Activated naive CD4-positive, alpha-beta T cell treated with Interleukin-2 at 50 U/mL for 16 hours (primary cell): Measurements from ENCODE around the gene HADHB.
"Not testable (repeated sequence)": the region's sequence is repeated elsewhere in the genome, so short reads cannot be mapped to it uniquely, and the experiment has no call there.

Experiments
- DNase-seq: peaks from one replicate; pipeline ENCODE4 v3.0.0-alpha.2; 2020

Gene HADHB

GRCh38 chr2:26245810-26246209, 1.1 kb downstream of the HADHB start:
- DNase-seq: no peak

DNA sequence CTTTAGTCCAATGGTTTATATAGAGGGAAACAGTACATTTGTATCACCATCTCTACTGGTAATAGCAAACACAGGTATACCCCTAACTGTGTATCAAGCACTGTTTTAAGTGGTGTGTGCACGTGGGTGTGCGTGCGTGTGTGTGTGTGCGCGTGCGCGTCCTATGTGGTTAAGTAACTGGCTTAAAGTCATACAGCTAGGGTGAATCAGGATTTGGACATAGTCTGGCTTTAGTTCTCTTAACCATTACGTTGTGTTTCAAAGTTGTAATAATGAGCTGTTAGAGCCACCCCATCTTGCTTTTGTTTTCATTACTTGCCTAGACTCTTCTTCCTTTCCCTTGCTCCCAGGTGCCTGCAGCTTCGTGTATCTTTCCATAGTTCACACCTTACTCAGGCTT, 2.1 kb downstream of the HADHB start:
- peak; percentile 31 for DNase-seq

- DNase-seq: no peak
These were observed 4.9 kb downstream of the HADHB start for GRCh38 chr2:26249625-26250024.

DNA sequence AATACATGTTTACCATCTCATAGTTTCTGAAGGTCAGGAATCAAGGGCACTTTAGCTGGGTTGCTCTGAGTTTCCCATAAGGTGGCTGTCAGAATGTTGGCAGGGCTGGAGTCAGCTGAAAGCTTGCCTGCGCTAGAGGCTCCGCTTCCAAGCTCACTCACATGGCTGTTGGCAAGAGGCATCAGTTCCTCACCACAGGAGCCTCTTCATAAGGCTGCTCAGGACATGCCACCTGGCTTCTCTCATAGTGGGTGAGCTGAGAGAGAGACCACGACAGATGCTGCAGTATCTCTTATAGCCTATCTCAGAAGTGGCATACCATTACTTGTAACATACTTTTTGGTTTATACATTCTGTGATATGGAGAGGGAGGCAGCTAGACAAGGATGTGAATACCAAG, 7.2 kb downstream of the HADHB start:
- no peak for DNase-seq

DNA sequence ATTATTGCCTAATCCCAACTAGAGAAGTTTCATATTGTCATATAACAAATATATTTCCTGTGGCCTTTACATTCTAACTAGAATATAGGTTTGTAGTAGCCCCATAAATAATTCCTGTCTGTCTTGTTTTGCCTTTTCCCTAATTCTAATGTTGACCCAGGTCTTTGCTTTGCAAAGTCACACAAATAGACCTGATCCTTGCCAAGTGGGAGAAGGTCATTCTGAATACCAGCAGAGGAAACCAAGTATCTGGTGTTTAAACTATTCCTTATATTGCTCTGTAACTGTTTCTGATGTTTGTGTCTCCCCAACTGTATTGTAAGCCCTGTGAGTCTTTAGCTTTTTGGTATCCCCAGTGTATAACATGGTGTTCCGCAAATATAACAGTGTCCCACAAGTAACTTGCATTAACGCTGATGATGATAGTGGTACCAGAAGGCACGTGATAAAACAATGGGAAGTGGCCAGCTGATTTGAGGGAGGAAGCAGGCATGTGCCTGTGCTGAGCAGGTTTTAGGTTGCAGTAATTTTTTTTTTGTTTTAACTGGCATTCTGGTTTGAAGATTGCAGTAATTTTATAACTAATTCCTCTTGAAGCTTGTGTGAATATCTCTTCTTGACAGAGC, 11.1 kb downstream of the HADHB start:
- DNase-seq: no peak

- not testable (repeated sequence) for DNase-seq
These were observed 14.1 kb downstream of the HADHB start for GRCh38 chr2:26258836-26259235.

DNA sequence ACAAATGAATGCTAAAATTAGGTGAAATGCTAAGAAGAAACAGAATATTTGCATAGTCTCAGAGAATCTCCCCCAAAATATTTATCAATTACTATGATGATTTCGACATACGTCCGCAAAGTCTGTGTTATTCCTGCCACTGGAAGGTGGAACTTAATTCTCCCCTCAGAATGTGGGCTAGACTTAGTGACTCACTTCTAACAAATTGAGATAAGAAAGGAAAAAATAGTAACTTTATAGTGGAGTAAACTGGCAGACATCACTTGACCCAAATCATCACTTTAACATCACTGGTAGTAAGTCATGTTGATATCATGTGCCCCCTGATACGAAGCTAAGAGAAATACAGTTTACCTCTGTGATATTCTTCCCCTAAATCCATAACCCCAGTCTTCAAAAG, 23.5 kb downstream of the HADHB start:
- no peak for DNase-seq

DNA sequence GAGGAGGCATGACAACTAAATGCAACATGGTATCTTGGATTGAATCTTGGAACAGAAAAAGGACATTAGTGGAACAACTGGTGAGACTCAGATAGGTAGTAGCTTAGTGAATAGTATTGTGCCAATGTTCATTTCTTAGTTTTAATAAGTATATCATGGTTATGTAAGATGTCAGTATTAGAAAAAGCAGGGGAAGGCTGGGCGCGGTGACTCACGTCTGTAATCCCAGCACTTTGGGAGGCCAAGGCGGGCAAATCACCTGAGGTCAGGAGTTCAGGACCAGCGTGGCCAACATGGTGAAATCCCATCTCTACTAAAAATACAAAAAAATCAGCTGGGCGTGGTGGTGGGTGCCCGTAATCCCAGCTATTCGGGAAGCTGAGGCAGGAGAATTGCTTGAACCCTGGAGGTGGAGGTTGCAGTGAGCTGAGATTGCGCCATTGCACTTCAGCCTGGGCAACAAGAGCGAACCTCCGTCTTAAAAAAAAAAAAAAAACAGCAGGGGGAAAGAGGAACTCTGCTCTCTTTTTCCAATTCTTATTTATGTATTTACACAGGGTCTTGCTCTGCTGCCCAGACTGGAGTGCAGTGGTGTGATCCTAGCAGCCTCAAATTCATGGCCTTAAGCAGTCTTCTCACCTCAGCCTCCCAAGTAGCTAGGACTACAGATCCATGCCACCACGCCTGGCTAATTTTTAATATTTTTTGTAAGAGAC, 24.1 kb downstream of the HADHB start:
- DNase-seq: not testable (repeated sequence)

GRCh38 chr2:26269571-26270158, 24.9 kb downstream of the HADHB start:
- no peak for DNase-seq

GRCh38 chr2:26270373-26270772, 25.6 kb downstream of the HADHB start:
- DNase-seq: no peak

GRCh38 chr2:26273501-26273900, 28.8 kb downstream of the HADHB start:
- no peak for DNase-seq

GRCh38 chr2:26274058-26274613, 29.4 kb downstream of the HADHB start:
- no peak for DNase-seq

DNA sequence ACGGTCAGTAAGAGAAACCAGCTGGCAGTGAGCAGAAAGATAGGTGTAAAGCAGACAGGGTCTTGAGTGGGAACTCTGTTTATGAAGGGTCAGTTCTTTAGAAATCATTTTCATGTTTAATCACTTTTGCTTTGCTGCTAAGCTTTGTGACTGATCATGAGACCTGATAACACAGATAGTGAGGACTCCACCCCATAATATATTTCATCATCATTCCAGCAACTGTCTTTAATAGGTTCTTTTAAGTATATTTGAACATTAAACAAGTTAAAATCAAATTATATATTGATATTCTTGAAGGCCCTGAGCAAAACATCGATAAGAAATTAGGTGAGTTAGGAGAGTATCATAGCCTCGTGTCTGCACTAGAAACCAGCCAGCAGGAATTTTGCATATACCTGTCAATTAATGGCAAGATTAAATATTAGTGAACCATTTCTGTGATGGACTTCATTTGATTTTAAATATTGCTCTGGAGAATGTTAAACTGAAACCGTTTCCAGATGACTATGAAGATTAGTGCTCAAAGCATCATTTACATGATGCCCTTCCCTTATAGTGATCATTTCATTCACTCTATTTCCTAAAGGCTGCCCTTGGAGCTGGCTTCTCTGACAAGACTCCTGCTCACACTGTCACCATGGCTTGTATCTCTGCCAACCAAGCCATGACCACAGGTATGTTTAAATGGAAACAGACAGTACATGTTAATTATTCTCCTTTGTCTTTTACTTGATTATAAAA, 31.9 kb downstream of the HADHB start:
- DNase-seq: no peak

GRCh38 chr2:26279886-26280285, 35.1 kb downstream of the HADHB start:
- no peak for DNase-seq

GRCh38 chr2:26281226-26281625, 36.5 kb downstream of the HADHB start:
- DNase-seq: no peak

DNA sequence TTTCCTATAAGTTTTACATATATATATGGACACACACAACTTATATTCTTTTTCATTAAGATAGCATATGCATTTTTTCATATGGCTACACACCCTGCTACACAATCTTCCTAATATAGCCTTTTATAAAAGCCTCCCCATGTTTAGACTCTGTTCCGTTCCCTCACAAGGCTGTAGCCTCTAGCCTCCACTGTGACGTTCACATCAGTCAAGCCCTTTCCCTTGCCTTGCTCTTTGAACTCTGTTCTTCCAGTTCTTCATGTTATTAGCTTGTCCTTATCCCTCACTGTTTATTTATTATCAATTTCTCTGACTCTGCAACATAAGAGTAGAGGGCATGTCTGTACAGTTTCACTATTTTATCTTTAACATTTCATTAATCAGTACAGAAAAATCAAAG, 38.9 kb downstream of the HADHB start:
- no peak for DNase-seq

GRCh38 chr2:26284132-26284531, 39.4 kb downstream of the HADHB start:
- DNase-seq: no peak

DNA sequence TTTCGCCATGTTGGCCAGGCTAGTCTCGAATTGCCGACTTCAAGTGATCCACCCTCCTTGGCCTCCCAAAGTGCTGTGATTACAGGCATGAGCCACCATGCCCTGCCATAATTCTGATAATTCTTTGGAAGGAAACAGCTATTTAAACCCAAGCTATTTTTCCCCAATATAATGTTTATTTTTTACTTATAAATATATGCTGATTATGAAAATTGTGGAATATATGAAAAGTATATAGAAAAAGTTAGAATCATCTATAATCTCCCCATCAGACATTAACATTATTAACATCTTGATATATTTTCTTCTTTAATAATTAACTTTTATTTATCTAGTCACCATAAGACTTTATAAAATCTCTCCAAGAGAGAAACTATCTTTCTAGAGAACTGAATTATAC, 41.2 kb downstream of the HADHB start:
- no peak for DNase-seq

DNA sequence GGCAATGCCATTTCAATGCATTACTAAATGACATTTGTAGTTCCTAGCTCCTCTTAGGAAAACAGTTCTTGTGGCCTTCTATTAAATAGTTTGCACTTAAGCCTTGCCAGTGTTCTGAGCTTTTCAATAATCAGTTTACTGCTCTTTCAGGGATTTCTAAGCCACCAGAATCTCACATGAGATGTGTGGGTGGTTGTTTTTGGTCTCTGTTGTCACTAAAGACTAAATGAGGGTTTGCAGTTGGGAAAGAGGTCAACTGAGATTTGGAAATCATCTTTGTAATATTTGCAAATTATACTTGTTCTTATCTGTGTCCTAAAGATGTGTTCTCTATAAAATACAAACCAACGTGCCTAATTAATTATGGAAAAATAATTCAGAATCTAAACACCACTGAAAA, 45.3 kb downstream of the HADHB start:
- no peak for DNase-seq

DNA sequence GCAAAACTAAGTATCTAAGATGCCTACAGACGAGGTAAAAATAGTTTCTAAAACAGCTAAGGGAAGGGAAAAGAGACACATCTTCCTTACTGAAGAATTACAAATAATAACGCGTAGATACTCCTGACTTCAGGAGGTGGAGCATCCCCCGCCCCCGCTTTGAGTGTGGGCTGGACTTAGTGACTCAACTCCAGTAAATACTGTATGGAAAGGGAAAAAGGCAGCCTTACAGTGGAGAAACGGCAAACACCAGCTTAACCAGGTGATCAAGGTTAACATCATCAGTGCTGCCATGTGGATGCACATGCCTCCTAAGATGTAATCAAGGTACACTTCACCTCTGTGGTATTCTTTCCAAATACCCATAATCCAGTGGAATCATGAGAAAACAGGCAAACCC, 47.9 kb downstream of the HADHB start:
- no peak for DNase-seq

DNA sequence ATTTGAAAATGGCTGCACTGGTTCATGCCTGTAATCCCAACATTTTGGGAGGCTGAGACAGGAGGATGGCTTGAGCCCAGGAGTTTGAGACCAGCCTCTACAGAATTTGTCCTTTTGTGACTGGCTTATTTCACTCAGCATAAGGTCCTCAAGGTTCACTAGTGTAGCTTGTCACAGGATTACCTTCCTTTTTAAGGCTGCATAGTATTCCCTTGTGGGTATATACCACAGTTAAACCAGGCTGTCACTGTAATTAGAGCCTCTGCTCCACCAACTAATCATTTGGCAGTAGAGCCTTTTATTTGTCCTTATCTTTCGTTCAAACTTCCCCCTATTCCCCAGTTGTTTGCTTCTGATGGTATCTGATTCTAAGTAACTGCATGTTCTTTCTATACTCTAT, 50.8 kb downstream of the HADHB start:
- DNase-seq: no peak

DNA sequence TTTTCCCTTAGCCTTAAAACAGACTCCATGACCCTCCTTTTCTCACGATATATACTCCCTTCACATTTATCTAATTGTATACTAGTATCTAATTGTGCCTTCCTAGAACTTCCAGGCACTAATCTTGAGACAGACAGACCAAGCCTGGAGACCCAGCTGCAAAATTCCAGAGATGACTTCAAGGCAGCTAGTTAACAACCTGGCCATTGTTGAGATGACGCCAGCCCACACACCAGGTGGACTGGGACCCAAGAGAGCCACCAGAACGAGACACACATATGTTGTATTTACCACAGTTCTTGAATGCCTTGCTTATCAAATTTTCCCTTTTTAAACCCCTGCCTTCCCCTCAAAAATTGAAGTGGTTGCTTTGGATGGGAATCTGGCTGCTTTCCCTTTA, 52.3 kb downstream of the HADHB start:
- DNase-seq: no peak

- no peak for DNase-seq
These were observed 53.5 kb downstream of the HADHB start for GRCh38 chr2:26298286-26298637.
